Measurements from ENCODE around the gene POU3F3. TPM values are rescaled to one million over a fixed set of nuclear protein-coding genes. Genes with fewer than 3 reads are reported as not detected.

POU3F3 gene
- total RNA-seq, 1 experiment from 2014 or later: not detected

DNA sequence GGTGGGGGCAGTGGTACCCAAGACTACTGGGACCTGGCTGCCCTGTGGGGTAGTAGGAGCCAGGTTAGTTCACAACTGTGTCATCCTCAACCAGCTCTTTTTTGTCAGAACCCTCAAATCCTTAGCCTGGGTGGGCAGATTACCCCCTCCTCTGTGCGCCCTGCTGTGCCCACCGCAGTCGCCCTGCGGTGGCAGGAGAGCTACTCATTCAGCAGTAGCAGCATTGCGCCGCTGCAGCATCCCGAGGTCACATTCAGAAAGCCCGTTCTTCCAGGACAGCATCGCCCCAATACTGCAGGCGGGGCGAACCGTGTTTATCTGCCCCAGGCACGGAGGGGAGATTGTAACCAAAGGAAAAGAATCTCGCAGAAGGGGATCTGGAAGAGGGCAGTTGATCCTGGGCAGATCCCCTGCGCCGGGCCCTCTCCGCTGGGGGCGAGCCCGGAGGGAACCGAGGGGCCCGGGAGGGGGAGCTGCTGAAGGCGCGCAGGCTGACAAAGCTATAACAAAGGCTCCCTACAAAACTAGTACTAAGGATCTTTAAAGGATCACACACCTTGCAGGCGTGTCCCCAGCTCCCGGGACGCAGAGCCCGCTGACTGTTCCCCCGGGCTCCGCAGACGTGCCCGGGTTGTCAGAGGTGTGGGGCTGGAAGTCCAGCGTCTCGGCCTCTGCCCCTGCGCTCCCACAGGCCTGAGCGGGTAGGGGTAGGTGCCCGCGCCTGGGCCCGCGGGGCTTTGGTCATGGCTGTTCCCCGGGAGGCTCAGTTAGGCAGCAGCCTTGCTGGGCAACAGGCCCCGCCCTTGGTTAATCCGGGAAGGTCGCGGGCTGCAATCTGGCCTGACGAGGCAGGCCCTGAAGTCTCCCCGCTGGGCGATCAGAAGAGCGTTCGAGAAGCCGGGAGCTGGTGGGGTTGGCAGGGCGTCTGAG lies 13.2 kb downstream of the POU3F3 start:
- H3K27me3 ChIP-seq (ENCODE audit: insufficient read depth, low read length): peaks cover 4% of the 10 kb centered on the region; the same call in 1 of the 2 replicates
- no peak overlapping the region for H2AFZ ChIP-seq (ENCODE audit: low read depth, low read length, poor library complexity, severe bottlenecking)
- CTCF ChIA-PET: no interaction called here

More for the DNA sequence above, 13.2 kb downstream of the POU3F3 start:
- H3K9me3 ChIP-seq (ENCODE audit: control insufficient read depth in 1 of 2, insufficient read depth in 1 of 2, low read depth in 1 of 2, low read length in 2 of 2): no peaks in the 10 kb centered on the region
- H3K9me2 ChIP-seq (ENCODE audit: insufficient read depth): no peaks in the 10 kb centered on the region
- TF ChIP-seq ZFX (IDR thresholded peaks at IDR 0.05): no peak
- TF ChIP-seq JUND (IDR thresholded peaks at IDR 0.05): no peak
- TF ChIP-seq CEBPB (IDR thresholded peaks at IDR 0.05; ENCODE audit: low read depth): no peak
- TF ChIP-seq, protein P1, sequence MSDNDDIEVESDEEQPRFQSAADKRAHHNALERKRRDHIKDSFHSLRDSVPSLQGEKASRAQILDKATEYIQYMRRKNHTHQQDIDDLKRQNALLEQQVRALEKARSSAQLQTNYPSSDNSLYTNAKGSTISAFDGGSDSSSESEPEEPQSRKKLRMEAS (IDR thresholded peaks at IDR 0.05): no peak
- no peak for TF ChIP-seq YY1 (IDR thresholded peaks at IDR 0.05; ENCODE audit: extremely low read depth, insufficient replicate concordance, low read depth, low read length)
- TF ChIP-seq RAD21 (IDR thresholded peaks at IDR 0.05; ENCODE audit: low read depth): no peak
- TF ChIP-seq REST (IDR thresholded peaks at IDR 0.05; ENCODE audit: low read depth): no peak
- TF ChIP-seq, protein P2, sequence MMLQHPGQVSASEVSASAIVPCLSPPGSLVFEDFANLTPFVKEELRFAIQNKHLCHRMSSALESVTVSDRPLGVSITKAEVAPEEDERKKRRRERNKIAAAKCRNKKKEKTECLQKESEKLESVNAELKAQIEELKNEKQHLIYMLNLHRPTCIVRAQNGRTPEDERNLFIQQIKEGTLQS (IDR thresholded peaks at IDR 0.05): no peak
- TF ChIP-seq SRF (IDR thresholded peaks at IDR 0.05; ENCODE audit: low read depth): no peak
- TF ChIP-seq, protein P3, sequence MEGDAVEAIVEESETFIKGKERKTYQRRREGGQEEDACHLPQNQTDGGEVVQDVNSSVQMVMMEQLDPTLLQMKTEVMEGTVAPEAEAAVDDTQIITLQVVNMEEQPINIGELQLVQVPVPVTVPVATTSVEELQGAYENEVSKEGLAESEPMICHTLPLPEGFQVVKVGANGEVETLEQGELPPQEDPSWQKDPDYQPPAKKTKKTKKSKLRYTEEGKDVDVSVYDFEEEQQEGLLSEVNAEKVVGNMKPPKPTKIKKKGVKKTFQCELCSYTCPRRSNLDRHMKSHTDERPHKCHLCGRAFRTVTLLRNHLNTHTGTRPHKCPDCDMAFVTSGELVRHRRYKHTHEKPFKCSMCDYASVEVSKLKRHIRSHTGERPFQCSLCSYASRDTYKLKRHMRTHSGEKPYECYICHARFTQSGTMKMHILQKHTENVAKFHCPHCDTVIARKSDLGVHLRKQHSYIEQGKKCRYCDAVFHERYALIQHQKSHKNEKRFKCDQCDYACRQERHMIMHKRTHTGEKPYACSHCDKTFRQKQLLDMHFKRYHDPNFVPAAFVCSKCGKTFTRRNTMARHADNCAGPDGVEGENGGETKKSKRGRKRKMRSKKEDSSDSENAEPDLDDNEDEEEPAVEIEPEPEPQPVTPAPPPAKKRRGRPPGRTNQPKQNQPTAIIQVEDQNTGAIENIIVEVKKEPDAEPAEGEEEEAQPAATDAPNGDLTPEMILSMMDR (IDR thresholded peaks at IDR 0.05 in 2 of 3, conservative IDR thresholded peaks at IDR 0.05 in 1 of 3; ENCODE audit: borderline replicate concordance in 1 of 3, insufficient read depth in 1 of 3, low read depth in 2 of 3, low read length in 2 of 3): no peak
- no peak for TF ChIP-seq ZNF274 (IDR thresholded peaks at IDR 0.05; ENCODE audit: low read depth, low read length)
- no peak for TF ChIP-seq TCF7L2 (IDR thresholded peaks at IDR 0.05; ENCODE audit: borderline replicate concordance, extremely low read depth, insufficient read depth, insufficient read length)
- TF ChIP-seq EZH2phosphoT487 (IDR thresholded peaks at IDR 0.05; ENCODE audit: borderline replicate concordance): no peak
- TF ChIP-seq SIN3A (IDR thresholded peaks at IDR 0.05; ENCODE audit: low read depth): no peak
- TF ChIP-seq CBX3 (IDR thresholded peaks at IDR 0.05; ENCODE audit: low read depth): no peak
- TF ChIP-seq POLR2A (IDR thresholded peaks at IDR 0.05; ENCODE audit: borderline replicate concordance, extremely low read depth, insufficient read depth, insufficient read length): no peak
- TF ChIP-seq FOSL1 (IDR thresholded peaks at IDR 0.05; ENCODE audit: low read depth): no peak
- no peak for TF ChIP-seq EGR1 (IDR thresholded peaks at IDR 0.05; ENCODE audit: low read depth)
- ATAC-seq: no peak
- POLR2A ChIA-PET: no interaction called here
- RAD21 ChIA-PET (ENCODE audit: low non-redundant PET in 1 of 2, low total read pairs in 2 of 2, uncharacterized antibody in 2 of 2, unreplicated experiment in 2 of 2): no interaction called here
- no peaks in the 10 kb centered on the region for H3K79me2 ChIP-seq (ENCODE audit: insufficient read depth, low read length)
- H3K9ac ChIP-seq (ENCODE audit: low read length): no peak overlapping the region
- H3K4me3 ChIP-seq (replicated peaks in 1 of 2; ENCODE audit: low read depth in 1 of 2, low read length in 2 of 2): no peak overlapping the region
- H3K27ac ChIP-seq (ENCODE audit: low read depth, low read length): no peak overlapping the region
- no peak overlapping the region for H3K4me2 ChIP-seq (ENCODE audit: low read length)
- intact Hi-C loops (cut with micrococcal nuclease): no loop called here
- H4K20me1 ChIP-seq (ENCODE audit: insufficient read depth): no peaks in the 10 kb centered on the region
- no peaks in the 10 kb centered on the region for H3K36me3 ChIP-seq (ENCODE audit: control insufficient read depth in 1 of 2, insufficient read depth in 2 of 2, low read length in 2 of 2)
- no peaks in the 10 kb centered on the region for H3K4me1 ChIP-seq (ENCODE audit: control insufficient read depth in 1 of 2, insufficient read depth in 2 of 2, low read length in 2 of 2)
- DNase-seq (ENCODE audit: low read depth, low spot score): no peak
- BruUV-seq (replicated peaks): no TSS peak

All from HCT116 (cell line).